AG09319 (cell line): Measurements from ENCODE around the gene CRYBA4.

Experiments used
- DNase-seq: peaks from one replicate; pipeline ENCODE4 v3.0.0-alpha.2; 2010; ENCODE audit warnings: low read depth; ENCODE audit errors: extremely low read depth
- TF ChIP-seq, protein P1 (sequence below): IDR thresholded peaks from 2 replicates; pipeline ENCODE4 v1.5.1; 2011; ENCODE audit warnings: low read depth, mild to moderate bottlenecking, inconsistent platforms, low read length, moderate library complexity

CRYBA4 gene

GRCh38 chr22:26642465-26643417 is 21.0 kb downstream of the CRYBA4 start:
- TF ChIP-seq, protein P1, sequence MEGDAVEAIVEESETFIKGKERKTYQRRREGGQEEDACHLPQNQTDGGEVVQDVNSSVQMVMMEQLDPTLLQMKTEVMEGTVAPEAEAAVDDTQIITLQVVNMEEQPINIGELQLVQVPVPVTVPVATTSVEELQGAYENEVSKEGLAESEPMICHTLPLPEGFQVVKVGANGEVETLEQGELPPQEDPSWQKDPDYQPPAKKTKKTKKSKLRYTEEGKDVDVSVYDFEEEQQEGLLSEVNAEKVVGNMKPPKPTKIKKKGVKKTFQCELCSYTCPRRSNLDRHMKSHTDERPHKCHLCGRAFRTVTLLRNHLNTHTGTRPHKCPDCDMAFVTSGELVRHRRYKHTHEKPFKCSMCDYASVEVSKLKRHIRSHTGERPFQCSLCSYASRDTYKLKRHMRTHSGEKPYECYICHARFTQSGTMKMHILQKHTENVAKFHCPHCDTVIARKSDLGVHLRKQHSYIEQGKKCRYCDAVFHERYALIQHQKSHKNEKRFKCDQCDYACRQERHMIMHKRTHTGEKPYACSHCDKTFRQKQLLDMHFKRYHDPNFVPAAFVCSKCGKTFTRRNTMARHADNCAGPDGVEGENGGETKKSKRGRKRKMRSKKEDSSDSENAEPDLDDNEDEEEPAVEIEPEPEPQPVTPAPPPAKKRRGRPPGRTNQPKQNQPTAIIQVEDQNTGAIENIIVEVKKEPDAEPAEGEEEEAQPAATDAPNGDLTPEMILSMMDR: no peak
- no peak for DNase-seq

DNA sequence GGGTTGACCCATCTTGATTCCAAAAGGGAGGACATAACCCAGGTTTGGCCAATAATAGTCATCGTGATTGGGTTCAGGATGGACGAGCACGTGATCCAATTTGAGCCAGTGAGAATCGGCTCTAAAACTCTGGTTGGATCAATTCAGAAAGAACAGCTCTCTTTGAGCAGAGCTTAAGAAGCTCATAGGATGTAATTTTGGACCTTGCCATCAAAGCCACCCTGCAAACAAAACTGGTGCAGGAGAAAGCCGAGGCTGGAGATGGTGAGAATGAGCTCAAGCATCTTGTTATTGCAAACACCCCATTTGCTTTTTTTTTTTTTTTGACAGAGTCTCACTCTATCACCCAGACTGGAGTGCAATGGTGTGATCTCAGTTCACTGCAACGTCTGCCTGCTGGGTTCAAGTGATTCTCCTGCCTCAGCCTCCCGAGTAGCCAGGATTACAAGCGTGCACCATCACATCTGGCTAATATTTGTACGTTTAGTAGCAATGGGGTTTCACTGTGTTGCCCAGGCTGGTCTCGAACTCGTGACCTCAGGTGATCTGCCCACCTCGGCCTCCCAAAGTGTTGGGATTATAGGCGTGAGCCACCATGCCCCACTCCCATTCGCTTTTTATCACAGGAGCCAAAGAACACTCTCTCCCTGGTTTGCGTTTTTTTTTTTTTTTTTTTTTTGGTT is 21.8 kb downstream of the CRYBA4 start:
- TF ChIP-seq, protein P1: no peak
- DNase-seq: no peak

- TF ChIP-seq, protein P1: no peak
- no peak for DNase-seq
Observed at GRCh38 chr22:26646158-26646557, 24.4 kb downstream of the CRYBA4 start.

- DNase-seq: no peak
- TF ChIP-seq, protein P1: no peak
Observed at GRCh38 chr22:26648011-26648497, 26.3 kb downstream of the CRYBA4 start.

DNA sequence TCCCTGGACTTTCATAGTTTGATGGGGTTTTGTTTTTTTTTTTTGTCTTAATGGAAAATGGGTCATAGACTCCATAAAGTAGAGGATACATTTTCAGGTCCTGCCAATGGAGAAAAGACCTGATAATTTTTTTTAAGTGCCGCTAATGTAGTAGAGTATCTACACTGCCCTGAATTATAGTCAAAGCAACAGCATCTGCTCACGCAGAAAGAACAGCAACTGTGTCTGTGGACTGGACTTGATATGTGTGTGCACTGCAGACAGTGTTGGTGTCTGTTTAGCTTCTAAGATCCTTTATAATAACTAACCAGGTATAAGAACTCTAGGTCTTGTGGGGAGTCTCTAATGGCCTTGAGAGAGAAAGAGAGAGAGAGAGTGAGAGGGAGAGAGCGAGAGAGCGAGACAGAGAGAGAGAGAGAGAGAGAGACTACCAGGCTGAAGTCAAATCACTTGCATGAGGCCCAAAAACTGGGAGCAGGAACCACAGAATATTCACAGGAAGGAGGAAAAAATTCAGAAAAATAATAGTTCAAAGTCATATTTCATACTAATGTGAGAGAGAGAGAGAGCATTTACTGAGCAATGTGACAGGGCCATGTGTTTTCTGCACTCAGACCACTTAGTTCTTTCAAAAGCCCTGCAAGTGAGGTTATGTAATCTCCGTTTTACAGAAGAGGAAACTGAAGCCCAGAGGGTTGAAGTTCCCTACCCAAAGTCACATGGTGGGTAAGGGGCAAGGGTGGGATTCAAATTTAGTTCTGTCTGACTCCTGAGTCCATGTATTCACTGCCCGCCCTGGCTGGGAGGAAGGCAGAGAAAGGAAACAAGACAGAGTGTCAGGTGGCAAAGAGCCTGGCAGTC is 27.0 kb downstream of the CRYBA4 start:
- no peak for DNase-seq
- TF ChIP-seq, protein P1: no peak

DNA sequence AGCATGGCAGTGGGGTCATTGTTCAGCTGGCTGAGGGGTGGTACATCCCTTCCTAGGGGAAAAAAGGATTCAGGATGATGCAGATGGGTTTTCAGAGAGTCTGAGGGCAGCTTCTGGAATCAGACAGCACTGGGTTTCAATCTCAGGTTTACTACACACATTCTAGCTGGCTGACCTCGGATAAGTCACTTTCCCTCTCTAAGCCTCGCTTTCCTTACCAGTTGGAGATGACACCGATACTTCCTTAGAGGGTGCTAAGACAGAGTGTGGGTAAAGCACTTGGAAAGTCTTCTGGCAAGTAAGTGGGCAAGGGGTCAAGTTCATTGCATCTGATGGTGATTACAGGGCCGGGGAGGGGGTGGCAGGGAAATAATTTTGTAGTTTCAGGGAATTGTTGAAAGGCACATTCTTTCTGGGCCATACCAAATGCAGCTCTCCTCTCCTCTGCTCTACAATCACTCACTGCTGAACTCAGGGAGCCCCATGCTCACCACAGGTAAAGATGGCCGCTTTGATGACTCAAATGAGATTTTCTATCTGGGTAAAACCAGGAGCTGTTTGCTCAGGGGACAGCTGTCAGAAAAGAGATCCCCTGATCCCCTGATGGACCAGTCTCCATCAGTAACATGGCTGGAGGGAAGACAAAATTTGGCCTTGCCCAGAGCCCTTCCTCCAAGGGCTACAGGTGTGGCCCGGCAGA is 29.1 kb downstream of the CRYBA4 start:
- TF ChIP-seq, protein P1: no peak
- DNase-seq: no peak
